Fibroblast of skin of left quadriceps (primary cell): Measurements from ENCODE around the gene RAB24.
"Not testable (repeated sequence)": the region's sequence is repeated elsewhere in the genome, so short reads cannot be mapped to it uniquely, and the experiment has no call there.

Source experiments
- DNase-seq, 2 experiments: peaks; one replicate each; pipeline ENCODE4 v3.0.0-alpha.2; 2013; ENCODE audit warnings: low read depth in 2 of 2

Gene RAB24

GRCh38 chr5:177295924-177296323 lies 7.6 kb downstream of the RAB24 start:
- no peak for DNase-seq

GRCh38 chr5:177294632-177295031 lies 8.9 kb downstream of the RAB24 start:
- no peak for DNase-seq

- DNase-seq, result no peak
Measured at GRCh38 chr5:177293819-177294581, 9.5 kb downstream of the RAB24 start.

- no peak for DNase-seq
Measured at GRCh38 chr5:177291735-177292134, 11.8 kb downstream of the RAB24 start.

- no peak for DNase-seq
Measured at GRCh38 chr5:177290816-177291596, 12.5 kb downstream of the RAB24 start.

GRCh38 chr5:177288191-177288590 lies 15.3 kb downstream of the RAB24 start:
- DNase-seq, result no peak

GRCh38 chr5:177276886-177277285 lies 26.6 kb downstream of the RAB24 start:
- DNase-seq, result no peak

- no peak for DNase-seq
Measured at GRCh38 chr5:177275883-177276282, 27.6 kb downstream of the RAB24 start.

- no peak for DNase-seq
Measured at GRCh38 chr5:177271113-177271512, 32.4 kb downstream of the RAB24 start.

- no peak for DNase-seq
Measured at GRCh38 chr5:177270653-177271052, 32.9 kb downstream of the RAB24 start.

GRCh38 chr5:177269976-177270375 lies 33.5 kb downstream of the RAB24 start:
- DNase-seq, result no peak

- DNase-seq, result no peak
Measured at GRCh38 chr5:177269232-177269895, 34.2 kb downstream of the RAB24 start.

GRCh38 chr5:177265395-177265794 lies 38.1 kb downstream of the RAB24 start:
- no peak for DNase-seq

GRCh38 chr5:177264178-177264577 lies 39.3 kb downstream of the RAB24 start:
- DNase-seq, result no peak

- no peak for DNase-seq
Measured at GRCh38 chr5:177261510-177261909, 42.0 kb downstream of the RAB24 start.

GRCh38 chr5:177260961-177261360 lies 42.6 kb downstream of the RAB24 start:
- no peak for DNase-seq

GRCh38 chr5:177258711-177259110 lies 44.8 kb downstream of the RAB24 start:
- DNase-seq, result not testable (repeated sequence)

GRCh38 chr5:177256296-177256695 lies 47.2 kb downstream of the RAB24 start:
- DNase-seq, result no peak

GRCh38 chr5:177253252-177253651 lies 50.3 kb downstream of the RAB24 start:
- no peak for DNase-seq
